Measurements from ENCODE around the gene MEAF6. TPM values are rescaled to one million over a fixed set of nuclear protein-coding genes. Genes with fewer than 3 reads are reported as not detected.
A peak's percentile ranks its signal among the peaks of the same experiment; 100 is the strongest.

MEAF6 gene
- total RNA-seq, 1 experiment from 2014 or later, result 51.6 TPM

DNA sequence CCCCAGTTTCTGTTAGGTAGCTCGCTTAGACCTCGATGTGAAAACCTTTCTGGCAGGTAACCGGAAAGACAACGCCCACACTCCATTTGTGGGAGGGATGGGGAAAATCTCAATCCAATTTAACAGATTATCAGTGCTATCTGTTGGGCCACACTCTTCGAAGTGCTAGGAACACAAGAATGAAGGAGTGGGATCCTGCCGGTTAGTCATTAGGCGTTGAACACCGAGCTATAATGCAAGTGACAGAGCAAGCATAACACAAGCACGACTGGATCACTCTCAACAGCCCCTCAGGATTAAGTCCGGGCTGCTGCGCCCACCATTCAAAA lies 39.0 kb upstream of the MEAF6 start:
- Histone ChIP-seq H3K4ac (ENCODE audit: low read depth, low read length) (no peak overlapping the region), H3K4me1 (ENCODE audit: insufficient read depth, low read length) (no peaks in the 10 kb centered on the region), H3K23me2 (ENCODE audit: insufficient read length, low read depth, low read length, poor library complexity, severe bottlenecking) (peaks cover 12% of the 10 kb centered on the region), H2BK15ac (ENCODE audit: low read depth, low read length) (no peak overlapping the region), H3K27ac (ENCODE audit: insufficient read length, low read depth, low read length) (no peak overlapping the region), H3K9ac (ENCODE audit: extremely low read depth, insufficient read length, low read length) (peak overlapping the region; percentile 97), H2BK5ac (ENCODE audit: insufficient read length, low read length) (no peak overlapping the region), H2BK120ac (ENCODE audit: low read depth, low read length, poor library complexity, severe bottlenecking) (no peak overlapping the region), H2BK12ac (ENCODE audit: insufficient read length, low read depth, low read length) (no peak overlapping the region), H2BK20ac (ENCODE audit: low read depth, low read length, poor library complexity, severe bottlenecking) (no peak overlapping the region), H2AK5ac (ENCODE audit: insufficient read length, low read length) (no peak overlapping the region), H3K4me2 (ENCODE audit: insufficient read depth, insufficient read length, low read length) (peak overlapping the region; percentile 92), H3K79me1 (ENCODE audit: insufficient read depth, low read depth, low read length, poor library complexity, severe bottlenecking) (no peaks in the 10 kb centered on the region), H4K8ac (replicated peaks; ENCODE audit: insufficient read length, low read depth, low read length) (peak overlapping the region; percentile 36), H3K23ac (ENCODE audit: insufficient read length, low read depth, low read length) (no peak overlapping the region), H4K20me1 (ENCODE audit: control insufficient read depth, insufficient read depth, insufficient read length) (no peaks in the 10 kb centered on the region), H3K79me2 (ENCODE audit: insufficient read depth, low read length) (no peaks in the 10 kb centered on the region; the same call in 1 of the 2 replicates), H3T11ph (ENCODE audit: low read length) (no peak overlapping the region), H3K56ac (ENCODE audit: insufficient read length, low read depth, low read length) (peak overlapping the region; percentile 26), H3K9me3 (ENCODE audit: control insufficient read depth, low read depth, low read length) (no peaks in the 10 kb centered on the region), H3K27me3 (ENCODE audit: insufficient read depth, low read length) (no peaks in the 10 kb centered on the region), H4K91ac (ENCODE audit: insufficient read length, low read depth, low read length) (no peak overlapping the region), H2AFZ (ENCODE audit: low read length) (no peak overlapping the region), H3K14ac (ENCODE audit: insufficient read depth, low read length) (peak overlapping the region; percentile 95), H3K18ac (ENCODE audit: insufficient read length, low read depth, low read length) (peak overlapping the region; percentile 96), H4K5ac (ENCODE audit: insufficient read length, low read depth, low read length) (peak overlapping the region; percentile 87)
- Mint-ChIP-seq H3K9me3 (peaks cover 5 to 6% of the 10 kb centered on the region in 2 experiments; a peak in 3 of 5 replicates), H3K27ac (peak overlapping the region in 2 of 3 experiments; percentile 68 to 98; a peak in 5 of 7 replicates), H3K4me3 (peak overlapping the region; percentile 95 to 99), H3K36me3 (ENCODE audit: insufficient read depth in 1 of 3, low read depth in 3 of 3) (peaks cover 8 to 40% (median 37%) of the 10 kb centered on the region in 3 experiments; a peak in 6 of 7 replicates), H3K27me3 (ENCODE audit: low read depth) (peaks cover 4% of the 10 kb centered on the region), H3K4me1 (peaks cover 27 to 30% of the 10 kb centered on the region in 2 experiments)
- WGBS (ENCODE audit: extremely low coverage, insufficient read length, low lambda C conversion rate), result no CpG with 5 or more reads among the region's 11 CpGs
- no peak for DNase-seq
- TF ChIP-seq, protein P1, sequence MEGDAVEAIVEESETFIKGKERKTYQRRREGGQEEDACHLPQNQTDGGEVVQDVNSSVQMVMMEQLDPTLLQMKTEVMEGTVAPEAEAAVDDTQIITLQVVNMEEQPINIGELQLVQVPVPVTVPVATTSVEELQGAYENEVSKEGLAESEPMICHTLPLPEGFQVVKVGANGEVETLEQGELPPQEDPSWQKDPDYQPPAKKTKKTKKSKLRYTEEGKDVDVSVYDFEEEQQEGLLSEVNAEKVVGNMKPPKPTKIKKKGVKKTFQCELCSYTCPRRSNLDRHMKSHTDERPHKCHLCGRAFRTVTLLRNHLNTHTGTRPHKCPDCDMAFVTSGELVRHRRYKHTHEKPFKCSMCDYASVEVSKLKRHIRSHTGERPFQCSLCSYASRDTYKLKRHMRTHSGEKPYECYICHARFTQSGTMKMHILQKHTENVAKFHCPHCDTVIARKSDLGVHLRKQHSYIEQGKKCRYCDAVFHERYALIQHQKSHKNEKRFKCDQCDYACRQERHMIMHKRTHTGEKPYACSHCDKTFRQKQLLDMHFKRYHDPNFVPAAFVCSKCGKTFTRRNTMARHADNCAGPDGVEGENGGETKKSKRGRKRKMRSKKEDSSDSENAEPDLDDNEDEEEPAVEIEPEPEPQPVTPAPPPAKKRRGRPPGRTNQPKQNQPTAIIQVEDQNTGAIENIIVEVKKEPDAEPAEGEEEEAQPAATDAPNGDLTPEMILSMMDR (conservative IDR thresholded peaks at IDR 0.05), result no peak
